ENCODE results near the gene DNAH1.
A peak's percentile ranks its signal among the peaks of the same experiment; 100 is the strongest.

DNAH1 gene

DNA sequence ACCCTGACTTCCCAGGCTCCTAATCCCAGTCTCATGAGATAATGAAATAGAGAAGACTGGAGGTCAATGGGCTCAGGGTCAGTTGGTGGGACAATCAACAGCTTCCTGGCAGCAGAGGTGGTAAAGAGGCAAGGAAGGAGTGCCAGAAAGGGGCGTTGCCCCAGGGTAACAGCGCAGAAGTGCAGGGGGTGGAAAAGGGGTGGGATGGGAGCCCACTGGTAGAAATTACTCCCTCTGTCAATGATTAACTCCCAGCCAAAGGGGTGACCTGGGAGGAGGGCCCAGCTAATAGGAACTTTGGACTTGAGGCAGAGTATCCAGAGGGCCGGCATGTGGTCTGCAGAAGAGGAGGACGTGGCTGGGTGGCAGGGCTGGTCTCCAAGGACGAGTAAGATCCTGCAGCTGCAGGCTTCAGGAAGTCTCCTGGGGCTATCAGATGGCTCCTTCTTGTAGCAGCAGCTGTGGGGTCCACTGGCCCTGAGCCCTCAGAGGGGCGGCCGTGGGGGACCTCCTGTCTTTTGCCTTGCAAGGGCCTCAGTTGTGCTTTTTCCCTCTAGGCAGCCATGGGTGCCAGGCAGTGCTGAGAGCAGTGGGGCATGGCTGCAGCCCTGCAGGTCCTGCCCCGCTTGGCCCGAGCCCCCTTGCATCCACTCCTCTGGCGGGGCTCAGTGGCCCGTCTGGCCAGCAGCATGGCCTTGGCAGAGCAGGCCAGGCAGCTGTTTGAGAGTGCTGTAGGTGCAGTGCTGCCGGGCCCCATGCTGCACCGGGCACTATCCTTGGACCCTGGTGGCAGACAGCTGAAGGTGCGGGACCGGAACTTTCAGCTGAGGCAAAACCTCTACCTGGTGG, 26.1 kb upstream of the DNAH1 start:
- in situ Hi-C loops (cut with MboI; ENCODE audit: low pct_unique_long_range_greater_than_20kb, low sequenced_read_pairs) = no loop called here
- no peak for DNase-seq

DNA sequence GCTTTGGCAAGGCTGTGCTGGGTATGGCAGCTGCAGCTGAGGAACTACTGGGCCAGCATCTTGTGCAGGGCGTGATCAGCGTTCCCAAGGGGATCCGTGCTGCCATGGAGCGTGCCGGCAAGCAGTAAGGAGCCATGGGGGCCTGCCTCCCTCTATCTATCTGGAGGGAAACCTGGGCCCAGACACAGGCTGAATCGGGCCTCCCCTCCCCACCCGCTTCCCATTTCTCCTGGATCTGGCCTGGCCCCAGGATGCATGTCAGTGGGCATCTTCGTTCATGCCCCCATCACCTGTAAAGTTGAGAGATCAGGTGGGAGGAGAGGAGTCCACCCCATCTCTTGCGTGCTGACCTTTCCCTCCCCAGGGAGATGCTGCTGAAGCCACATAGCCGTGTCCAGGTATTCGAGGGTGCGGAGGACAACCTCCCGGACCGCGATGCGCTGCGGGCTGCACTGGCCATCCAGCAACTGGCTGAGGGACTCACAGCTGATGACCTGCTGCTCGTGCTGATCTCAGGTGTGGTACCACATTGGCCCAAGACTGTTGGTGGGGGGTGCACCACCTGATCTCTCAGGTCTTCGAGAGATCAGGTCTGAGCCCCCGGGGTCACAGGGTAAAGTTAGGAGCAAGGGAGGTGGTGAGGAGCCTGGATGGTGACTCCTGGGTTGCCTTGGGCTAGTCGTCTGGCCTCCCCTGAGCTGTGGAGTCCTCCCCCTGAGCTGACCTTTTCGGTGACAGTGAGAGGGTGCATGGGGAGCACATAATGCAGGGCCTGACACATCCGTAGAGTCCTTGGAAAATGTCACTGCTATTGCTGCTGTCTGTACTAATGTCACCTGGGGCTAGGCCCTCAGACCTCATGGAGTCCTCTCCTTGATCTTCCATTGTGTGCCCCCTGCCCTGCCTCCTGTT, 25.3 kb upstream of the DNAH1 start:
- in situ Hi-C loops (cut with MboI; ENCODE audit: low pct_unique_long_range_greater_than_20kb, low sequenced_read_pairs) = no loop called here
- DNase-seq = no peak

DNA sequence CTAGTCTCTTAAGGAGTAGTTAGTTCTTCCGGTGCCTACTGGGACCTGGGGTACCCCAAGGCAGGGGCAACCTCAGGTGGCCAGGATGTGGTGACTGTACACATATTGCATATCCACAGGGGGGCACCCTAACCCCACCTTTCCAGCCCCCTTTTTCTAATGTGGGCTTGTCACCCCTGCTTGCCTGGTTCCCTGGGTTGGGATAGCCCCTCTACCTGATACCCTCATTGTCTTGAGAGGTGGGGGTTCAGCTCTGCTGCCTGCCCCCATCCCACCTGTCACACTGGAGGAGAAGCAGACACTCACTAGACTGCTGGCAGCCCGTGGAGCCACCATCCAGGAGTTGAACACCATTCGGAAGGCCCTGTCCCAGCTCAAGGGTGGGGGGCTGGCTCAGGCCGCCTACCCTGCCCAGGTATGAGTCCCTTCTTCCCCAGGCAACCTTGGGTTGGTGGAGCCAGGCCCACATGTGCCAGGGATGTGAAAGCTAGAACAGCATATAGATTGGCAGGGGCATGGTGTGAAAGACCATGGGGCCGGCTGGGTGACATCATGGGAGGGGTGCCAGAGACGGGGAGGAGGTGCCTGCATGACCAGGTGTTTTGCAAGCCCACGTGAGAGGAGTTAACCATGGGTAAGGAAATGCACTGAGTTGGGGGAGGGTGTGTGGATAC, 24.5 kb upstream of the DNAH1 start:
- no peak for DNase-seq
- in situ Hi-C loops (cut with MboI; ENCODE audit: low pct_unique_long_range_greater_than_20kb, low sequenced_read_pairs) = no loop called here

DNA sequence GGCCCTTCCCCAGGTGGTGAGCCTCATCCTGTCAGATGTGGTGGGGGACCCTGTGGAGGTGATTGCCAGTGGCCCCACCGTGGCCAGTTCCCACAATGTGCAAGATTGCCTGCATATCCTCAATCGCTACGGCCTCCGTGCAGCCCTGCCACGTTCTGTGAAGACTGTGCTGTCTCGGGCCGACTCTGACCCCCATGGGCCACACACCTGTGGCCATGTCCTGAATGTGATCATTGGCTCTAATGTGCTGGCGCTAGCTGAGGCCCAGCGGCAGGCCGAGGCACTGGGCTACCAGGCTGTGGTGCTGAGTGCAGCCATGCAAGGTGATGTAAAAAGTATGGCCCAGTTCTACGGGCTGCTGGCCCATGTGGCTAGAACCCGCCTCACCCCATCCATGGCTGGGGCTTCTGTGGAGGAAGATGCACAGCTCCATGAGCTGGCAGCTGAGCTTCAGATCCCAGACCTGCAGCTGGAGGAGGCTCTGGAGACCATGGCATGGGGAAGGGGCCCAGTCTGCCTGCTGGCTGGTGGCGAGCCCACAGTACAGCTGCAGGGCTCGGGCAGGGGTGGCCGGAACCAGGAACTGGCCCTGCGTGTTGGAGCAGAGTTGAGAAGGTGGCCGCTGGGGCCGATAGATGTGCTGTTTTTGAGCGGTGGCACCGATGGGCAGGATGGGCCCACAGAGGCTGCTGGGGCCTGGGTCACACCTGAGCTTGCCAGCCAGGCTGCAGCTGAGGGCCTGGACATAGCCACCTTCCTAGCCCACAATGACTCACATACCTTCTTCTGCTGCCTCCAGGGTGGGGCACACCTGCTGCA, 23.7 kb upstream of the DNAH1 start:
- in situ Hi-C loops (cut with MboI; ENCODE audit: low pct_unique_long_range_greater_than_20kb, low sequenced_read_pairs) = no loop called here
- DNase-seq = no peak

DNA sequence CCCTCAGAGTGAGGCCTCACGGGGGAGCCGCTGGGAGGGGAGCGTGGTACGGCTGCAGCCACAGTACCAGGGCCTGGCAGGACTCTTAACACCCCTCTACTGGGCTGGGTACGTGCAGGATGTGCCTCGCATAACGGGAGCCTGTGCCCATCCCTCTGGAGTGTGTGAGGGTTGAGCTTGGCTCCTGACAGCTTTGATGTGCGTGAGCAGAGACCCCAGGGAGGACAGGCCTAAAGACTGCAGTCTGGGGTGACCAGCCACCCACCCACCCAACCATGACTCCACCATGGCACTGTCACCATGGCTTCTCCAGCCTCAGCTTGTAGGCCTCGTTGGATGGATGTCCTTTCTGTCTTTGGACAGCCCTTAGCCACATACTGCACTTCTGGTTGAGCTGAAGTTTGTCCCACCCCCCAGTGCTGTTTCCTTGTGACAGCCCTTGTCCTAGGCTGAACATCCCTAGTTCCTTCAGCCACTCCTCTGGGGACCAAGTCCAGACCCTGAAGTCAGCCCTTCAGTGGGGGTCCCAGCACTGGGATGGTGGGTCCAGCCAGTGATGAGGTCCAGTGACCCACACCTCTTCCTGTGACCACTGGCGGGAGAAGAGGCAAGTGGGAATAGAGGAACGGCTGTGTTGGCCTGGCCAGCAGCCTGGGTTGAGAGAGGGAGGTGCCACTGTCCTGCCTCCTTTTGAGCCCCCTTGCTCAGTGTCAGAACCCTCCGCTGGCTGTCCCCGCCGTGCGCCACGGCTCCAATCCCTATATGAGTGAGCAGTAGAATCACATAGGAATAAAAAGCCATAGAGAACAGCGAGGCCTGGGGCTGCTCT, 22.4 kb upstream of the DNAH1 start:
- in situ Hi-C loops (cut with MboI; ENCODE audit: low pct_unique_long_range_greater_than_20kb, low sequenced_read_pairs) = no loop called here
- DNase-seq = no peak

DNA sequence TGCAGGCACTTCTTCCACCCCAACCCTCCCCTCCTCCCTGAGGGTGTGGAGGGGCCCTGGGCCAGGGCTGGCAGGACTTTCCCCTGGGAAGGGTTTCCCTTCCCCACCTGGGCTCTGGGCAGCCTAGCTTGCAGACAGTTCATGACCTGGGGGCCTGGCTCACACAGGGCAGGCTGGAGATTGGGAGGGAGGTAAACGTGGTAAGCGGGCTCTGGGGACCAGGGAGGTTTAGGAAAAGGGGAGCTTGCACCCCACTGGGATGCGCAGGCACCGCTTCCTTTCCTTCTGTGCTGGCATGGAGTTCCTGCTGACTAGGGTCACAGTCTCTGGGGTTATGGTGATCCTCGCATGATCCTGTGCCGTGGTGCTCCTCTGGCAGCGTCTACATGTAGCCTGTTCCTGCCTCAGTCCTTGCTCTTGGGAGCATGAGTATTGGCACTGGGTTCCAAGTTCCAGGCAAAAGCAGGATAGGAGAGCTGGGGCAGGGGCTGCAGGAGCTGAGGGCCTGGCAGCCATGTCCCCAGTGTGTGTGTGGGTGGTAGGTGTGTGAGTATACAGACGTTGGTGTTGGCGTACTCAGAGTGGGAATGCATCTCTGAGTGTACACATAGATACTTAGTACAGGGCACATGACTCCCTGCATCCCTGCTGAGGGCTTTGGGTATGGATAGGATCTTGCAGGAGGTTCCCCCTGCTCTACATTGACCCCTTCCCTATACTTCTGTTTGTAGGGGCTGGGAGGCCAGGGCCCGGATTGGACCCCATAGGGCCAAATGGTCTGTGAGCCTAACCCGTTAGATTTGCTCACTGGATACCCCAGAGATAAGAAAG, 21.6 kb upstream of the DNAH1 start:
- DNase-seq = no peak

DNA sequence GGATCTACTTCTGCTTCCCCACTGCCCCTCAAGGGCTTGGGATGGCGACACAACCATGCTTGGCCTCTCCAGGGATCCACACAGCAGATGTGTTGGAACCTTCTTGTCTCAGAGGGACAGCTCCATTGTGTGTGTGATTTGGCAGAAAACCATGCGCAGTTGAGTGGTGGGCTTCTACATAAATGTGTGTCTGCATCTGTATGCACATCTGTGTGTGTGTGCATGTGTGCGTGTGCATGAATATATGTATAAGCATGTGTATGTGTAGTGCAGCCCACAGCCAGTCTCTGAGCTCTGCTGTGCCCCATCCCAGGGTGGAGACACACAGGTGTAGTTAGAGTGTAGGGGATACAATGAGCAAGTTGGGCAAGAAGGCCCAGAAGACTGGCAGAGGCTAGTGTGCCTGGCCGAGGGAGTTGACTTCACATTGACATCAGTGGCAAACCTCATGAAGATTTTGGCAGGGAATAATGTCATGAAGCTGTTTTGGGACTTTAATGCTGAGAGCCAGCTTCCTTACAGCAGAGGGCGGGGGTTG, 20.4 kb upstream of the DNAH1 start:
- in situ Hi-C loops (cut with MboI; ENCODE audit: low pct_unique_long_range_greater_than_20kb, low sequenced_read_pairs) = no loop called here
- DNase-seq = no peak

More for the DNA sequence above, 21.6 kb upstream of the DNAH1 start:
- in situ Hi-C loops (cut with MboI; ENCODE audit: low pct_unique_long_range_greater_than_20kb, low sequenced_read_pairs) = no loop called here

DNA sequence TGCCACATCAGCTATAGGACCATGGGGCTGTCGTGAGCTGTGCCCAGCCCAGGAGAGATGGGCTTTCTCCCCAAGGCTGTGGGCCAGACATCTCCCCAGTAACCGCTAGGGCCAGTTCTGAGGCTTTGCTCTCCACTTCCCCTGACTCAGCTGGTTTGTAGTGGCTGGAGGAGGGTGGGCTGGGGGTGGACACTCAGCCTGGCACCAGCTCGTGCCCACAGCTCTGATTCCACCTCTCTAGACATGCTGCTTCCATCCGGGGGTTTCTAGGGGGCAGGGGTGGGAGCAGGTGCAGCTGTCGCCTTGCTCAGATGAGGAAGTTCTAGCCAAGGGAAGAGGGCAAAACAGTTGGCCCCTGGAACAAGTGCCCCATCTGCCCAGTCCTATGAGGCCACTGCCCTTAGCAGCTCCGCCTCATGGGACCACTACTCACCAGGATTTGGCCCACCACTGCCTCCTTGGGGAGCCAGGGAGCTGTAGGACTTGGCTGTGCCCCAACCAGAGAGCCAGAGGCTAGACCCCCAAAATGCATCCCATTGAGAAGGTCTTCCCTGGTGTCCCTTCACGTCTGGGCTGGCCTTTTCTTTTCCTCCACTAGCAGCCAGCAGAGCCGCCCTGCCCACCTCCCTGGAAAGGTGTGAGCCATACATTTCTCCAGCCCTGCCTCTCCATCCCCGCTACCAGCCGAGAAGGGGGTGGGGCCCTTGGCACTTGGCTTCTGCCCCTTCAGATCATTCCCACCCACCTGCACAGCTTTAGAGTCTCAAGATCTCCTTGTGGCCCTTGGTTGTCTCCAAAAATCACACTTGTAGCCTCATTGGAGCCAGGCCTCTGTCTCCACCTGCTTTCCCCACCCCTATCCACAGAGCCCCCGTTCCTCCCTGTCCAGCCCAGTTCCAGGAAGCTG, 18.6 kb upstream of the DNAH1 start:
- in situ Hi-C loops (cut with MboI; ENCODE audit: low pct_unique_long_range_greater_than_20kb, low sequenced_read_pairs) = no loop called here
- DNase-seq = no peak

DNA sequence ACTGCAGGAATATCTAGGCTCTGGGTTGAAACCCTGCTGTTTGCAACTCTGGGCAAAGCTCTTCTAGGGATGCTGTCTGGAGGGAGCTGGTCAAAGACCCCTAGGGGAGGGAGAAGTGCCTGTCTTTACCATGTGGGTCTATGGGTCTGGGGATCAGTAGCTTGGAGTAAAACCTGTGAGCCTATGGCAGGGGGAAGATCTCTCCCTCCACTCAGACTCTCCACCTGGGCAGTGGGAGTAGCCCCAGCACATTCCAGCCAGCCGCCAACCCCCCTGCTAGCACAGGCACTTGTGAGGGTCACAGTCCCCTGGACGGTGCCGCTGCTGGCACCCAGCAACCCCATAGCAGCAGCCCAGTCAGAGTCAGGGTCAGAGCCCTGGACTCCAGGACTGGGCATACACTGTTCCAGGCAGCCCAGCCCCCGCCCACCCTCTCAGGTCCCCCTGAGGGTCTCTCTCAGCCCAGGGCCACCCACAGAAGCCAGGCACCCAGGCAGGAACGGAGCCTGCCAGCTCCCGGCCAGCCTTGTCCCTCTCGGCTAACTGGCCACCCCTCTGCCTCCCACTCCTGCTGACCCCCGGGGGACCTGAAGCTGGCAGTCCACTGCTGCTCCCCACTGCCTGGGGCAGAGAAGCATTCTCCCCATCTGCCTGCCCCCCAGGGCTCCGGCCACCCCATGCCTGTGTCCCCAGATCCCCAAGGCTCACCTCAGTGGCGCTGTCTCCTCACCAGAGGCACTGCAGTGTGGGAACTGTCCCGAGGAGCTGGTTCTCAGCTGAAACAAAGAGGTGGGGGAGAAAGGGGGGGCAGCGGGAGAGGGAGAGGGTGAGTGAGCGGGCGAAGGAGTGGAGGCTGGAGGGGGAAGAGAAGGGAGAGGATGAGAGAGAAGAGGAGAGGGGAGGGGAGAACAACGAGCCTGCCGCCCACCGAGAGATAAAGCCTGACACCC, 17.7 kb upstream of the DNAH1 start:
- in situ Hi-C loops (cut with MboI; ENCODE audit: low pct_unique_long_range_greater_than_20kb, low sequenced_read_pairs) = no loop called here
- DNase-seq = no peak

DNA sequence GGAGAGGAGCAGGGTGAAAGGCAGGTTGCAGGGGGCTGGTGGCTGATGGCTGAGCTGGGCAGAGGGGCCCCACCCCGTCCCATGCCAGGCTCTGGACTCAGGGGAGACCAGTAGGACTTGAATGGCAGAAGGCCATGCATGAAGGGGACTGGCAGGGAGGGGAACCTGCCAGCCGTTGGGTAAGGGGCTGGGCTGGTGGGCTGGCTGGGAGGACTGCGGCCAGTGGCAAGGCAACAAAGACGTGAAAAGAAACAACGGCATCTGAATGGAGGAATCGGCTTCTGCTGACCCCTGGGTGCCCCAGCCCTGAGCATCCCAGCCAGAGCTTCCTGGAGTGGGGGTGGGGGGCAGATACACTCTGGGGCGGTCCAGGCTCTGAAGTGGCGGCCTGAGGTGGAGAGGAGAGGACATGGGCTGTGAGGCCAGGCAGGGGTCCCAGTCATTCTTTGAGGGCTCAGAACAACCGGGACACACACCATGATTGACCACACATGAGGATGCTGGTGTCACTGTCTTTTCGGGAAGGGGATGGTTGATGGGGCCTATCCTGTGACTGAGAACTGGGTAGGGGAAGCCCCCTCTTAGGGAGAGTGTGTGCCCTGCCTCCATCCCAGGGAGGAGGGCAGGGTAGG, 16.8 kb upstream of the DNAH1 start:
- DNase-seq = no peak
- in situ Hi-C loops (cut with MboI; ENCODE audit: low pct_unique_long_range_greater_than_20kb, low sequenced_read_pairs) = no loop called here

DNA sequence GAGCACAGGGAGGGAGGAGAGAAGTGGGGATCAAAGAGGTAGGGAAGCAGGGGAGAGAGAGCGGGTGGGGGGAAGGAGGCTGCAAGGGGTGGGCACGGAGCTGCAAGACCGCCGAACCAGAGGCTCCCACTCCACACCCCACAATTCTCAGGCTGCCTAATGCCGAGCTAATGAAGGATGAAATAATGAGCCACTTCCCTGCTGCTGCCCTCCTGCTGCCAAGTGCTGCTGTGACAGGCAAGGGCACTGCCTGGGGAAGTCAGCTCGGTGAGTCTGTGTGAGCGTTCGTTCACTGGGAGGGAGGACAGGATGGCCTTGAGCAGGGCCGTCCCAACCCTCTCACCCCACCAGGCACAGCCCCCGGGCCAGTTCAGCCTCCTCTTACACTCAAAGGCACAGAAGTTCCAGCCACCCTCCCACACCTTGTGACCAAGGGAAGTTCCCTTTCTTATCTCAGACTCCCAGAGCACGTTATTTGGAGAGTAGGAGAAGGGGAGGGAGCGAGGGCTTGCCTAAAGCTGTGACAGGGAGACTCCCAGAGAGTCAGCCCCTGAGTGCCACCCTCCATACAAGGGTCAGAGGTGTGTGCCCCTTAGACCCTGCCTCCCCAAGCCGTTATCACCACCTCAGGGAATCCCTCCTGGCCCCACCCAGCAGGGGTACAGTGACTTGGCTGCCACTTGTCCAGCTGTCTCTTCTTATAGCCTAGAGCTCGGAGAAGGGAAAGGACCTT, 16.1 kb upstream of the DNAH1 start:
- DNase-seq = peak; percentile 95
- in situ Hi-C loops (cut with MboI; ENCODE audit: low pct_unique_long_range_greater_than_20kb, low sequenced_read_pairs) = no loop called here

DNA sequence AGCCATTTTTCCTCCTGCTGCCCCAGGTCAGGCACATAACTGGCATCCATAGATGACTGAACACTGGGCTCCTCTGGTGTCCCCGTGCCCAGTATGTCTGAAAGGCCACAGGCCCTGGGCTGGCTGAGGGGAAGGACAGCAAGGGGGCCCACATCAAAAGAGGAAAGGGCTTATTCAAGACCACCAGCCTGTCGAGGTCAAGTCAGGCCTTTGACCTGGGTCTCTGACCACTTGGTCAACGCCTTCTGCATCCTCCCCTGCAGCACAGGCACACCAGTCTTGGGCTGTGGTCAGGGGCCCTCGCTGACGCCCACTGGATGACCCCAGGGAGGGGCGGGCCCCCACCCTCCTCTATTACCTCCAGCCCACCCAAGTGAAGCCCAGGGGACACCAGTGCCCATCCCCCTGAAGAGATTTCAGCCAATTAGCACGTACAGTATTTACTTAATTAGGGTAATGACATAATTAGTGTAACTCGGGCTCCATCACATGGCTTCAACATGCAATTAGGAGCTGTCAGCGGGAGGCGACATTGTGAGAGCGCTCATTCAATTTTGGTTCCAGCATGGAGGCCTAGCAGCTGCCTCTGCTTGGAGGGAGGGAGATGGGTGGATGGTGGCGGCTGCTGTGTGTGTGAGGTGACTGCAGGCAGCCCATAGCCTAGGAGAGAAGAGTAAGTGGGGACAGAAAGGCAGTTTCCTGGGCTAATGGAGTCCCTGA, 13.5 kb upstream of the DNAH1 start:
- no peak for DNase-seq
- in situ Hi-C loops (cut with MboI; ENCODE audit: low pct_unique_long_range_greater_than_20kb, low sequenced_read_pairs) = no loop called here

DNA sequence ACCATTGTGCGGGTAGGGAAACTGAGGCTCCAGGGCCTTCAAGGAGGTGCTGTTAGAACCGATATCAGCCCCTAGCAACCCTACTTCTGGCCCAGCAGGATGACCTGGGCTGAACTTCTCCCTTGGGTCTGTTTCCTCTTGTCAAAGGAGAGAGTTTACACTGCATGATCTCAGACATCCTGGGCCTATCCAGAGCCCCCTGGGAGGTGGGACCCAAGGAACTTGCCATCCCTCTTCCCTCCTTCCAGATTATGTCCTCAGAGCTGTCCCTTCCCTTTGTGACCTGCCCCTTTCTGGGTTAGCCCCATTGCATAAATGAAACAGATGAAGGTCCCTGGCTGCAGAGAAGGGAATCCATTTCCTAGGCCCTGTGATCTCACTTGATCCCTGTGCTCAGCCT, 12.3 kb upstream of the DNAH1 start:
- in situ Hi-C loops (cut with MboI; ENCODE audit: low pct_unique_long_range_greater_than_20kb, low sequenced_read_pairs) = no loop called here
- DNase-seq = no peak
